ENCODE data around the gene WNT16.
"Not testable (repeated sequence)": the region's sequence is repeated elsewhere in the genome, so short reads cannot be mapped to it uniquely, and the experiment has no call there.

WNT16 gene, protein sequence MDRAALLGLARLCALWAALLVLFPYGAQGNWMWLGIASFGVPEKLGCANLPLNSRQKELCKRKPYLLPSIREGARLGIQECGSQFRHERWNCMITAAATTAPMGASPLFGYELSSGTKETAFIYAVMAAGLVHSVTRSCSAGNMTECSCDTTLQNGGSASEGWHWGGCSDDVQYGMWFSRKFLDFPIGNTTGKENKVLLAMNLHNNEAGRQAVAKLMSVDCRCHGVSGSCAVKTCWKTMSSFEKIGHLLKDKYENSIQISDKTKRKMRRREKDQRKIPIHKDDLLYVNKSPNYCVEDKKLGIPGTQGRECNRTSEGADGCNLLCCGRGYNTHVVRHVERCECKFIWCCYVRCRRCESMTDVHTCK

GRCh38 chr7:121328508-121329190 lies at the start of gene WNT16:
Gene WNT16, plus strand, starts transcription at chr7:121329000. Its CDS starts 293 bp downstream, at chr7:121329293.
- no peak for DNase-seq

DNA sequence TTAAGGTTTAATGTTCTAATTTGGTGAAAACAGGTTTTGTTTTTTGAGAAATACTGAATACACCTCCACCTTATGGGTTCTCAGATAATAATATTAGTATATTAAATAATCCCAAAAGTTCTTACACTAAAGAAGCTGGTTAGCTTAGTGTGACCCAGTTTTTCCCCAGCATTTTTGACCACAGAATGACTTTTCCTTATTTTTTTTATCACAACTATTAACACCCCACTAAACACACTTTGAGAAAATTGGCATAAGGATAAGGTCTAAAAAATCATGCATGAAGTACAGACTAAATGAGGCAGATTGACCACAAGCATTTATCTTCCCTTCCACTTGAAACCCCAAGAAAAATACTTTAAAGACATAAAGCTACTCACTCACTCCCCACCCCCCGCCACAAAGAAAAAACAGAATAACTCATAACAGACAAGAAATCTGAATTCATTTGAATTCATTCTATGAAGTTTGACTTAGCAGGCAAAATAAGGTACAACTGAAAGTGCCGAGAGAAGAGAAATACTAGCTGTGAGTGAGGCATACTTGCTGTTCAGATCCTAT lies 49.7 kb upstream of the WNT16 start:
- DNase-seq = no peak

DNA sequence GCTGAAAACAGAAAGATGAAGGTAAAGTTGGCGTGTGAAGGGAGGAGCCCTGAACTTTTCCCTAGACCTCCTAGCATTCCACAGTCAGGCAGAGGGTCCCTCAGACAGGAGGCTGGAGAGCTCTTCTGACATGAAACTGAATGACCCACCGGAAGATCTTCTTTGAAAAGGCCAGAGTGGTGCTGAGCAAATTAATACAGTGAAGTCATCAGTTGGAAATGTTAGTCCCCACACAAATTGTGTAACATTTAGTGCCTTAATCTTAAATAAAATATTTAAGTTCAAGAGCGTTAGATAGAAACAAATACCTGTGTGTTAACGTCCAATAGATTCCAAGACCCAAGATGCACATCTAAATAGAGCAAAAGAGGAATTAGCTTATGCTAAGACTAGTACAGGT lies 49.0 kb upstream of the WNT16 start:
- no peak for DNase-seq

DNA sequence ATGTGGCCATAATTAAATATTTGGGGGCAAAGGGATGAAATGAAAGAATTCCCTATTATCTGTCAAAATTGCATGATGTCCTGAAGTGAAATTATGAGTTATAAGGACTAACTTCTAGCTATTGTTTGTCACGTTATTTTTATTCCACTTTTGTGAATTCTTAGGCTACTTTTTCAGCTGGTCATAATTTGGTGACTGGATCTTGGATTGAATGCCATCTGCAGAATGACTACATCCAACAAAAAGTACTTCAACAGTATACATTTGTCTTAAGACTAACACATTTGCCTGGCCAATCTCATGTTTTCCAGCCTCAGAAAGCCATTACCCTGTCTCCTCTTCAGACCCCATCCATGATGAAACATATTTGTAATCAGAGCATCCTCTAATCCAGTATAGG lies 48.1 kb upstream of the WNT16 start:
- no peak for DNase-seq

GRCh38 chr7:121282129-121282528 lies 46.7 kb upstream of the WNT16 start:
- no peak for DNase-seq

DNA sequence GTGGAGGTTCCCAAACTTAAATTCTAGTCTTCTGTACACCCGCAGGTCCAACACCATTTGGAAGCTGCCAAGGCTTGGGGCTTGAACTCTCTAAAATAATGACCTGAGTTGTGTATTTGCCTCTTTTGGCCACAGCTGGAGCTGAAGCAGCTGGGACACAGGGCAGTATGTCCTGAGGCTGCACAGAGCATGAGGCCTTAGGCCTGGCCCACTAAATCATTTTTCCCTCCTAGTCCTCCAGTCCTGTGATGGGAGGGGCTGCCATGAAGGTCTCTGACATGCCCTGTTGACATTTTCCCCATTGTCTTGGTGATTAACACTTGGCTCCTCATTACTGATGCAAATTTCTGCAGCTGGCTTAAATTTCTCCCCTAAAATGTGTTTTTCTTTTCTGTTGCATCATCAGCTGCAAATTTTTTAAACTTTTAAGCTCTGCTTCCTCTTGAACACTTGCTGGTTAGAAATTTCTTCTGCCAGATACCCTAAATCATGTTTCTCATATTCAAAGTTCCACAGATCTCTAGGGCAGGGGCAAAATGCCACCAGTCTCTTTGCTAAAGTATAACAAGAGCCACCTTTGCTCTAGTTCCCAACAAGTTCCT lies 43.6 kb upstream of the WNT16 start:
- DNase-seq = no peak

DNA sequence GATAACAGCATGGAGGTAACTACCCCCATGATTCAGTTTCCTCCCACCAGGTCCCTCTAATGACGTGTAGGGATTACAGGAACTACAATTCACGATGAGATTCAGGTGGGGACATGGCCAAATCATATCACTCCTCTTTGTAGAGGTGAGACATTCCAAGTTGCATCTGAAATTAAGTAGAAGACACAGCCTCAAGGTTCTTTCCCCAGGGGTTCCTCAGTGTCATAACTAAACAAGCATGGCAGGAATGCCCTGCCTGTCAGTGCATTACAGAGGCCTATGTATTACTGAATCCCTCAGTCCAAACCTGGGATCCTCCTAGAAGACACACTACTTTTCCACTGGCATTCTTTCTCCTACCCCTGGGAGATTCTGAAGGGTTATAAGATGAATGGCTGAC lies 42.6 kb upstream of the WNT16 start:
- DNase-seq = no peak

GRCh38 chr7:121286742-121287734 lies 41.8 kb upstream of the WNT16 start:
- no peak for DNase-seq

DNA sequence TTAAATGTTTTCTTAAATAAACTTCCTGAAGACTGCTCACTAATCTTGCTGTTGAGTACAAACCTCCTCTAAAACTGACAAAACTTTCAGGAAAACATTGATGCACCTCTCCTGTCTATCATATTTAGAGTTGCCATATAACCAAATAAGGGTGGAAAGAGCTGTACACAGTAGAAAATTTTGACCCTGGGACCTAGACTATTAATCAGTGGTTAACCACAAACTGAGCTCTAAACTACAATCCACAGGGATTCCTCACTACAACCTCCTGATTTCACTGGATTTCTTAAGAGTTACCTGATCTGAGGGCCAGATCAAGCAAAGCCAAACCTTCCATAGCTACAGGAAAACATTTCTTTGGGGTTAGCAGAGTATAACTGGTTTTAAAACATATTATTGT lies 39.9 kb upstream of the WNT16 start:
- DNase-seq = no peak

- not testable (repeated sequence) for DNase-seq
Measured at GRCh38 chr7:121289930-121290329, 38.9 kb upstream of the WNT16 start.

GRCh38 chr7:121294448-121294992 lies 34.3 kb upstream of the WNT16 start:
- DNase-seq = no peak

DNA sequence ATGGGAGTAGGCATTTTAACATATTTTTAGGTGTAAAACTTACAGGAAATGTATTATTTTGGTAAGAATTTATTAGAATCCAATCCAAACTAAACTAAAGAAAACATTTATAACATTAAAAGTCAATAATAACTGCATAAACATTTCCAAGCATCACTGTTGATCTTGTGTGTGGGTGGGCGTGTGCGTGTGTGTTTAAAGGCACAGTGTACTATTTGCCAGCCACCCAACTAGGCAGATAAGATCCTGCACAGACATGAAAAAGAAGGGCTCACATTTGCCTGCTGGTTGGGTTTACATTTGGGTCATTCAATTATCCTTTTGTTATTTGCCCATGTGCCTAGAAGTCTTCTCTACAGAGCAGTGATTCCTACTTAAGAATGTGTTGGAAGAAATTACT lies 31.0 kb upstream of the WNT16 start:
- no peak for DNase-seq

DNA sequence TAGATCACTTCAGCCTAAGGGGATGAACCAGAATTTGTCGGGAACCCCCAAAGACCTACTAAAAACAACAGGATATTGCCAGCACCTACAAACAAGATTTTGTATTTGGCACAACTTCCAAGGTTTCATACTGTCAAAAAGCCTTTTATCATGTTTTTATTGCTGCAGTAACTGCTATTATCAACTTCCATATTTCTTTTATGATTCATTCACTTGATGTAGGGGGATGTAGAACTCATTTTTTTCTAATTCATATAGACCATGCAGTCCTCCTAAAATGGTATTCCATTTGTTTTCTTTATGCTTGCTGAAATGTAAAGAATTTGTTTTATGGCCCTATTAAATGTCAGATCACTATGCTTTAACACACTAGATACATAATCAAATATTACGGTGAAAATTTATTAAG lies 30.0 kb upstream of the WNT16 start:
- no peak for DNase-seq

DNA sequence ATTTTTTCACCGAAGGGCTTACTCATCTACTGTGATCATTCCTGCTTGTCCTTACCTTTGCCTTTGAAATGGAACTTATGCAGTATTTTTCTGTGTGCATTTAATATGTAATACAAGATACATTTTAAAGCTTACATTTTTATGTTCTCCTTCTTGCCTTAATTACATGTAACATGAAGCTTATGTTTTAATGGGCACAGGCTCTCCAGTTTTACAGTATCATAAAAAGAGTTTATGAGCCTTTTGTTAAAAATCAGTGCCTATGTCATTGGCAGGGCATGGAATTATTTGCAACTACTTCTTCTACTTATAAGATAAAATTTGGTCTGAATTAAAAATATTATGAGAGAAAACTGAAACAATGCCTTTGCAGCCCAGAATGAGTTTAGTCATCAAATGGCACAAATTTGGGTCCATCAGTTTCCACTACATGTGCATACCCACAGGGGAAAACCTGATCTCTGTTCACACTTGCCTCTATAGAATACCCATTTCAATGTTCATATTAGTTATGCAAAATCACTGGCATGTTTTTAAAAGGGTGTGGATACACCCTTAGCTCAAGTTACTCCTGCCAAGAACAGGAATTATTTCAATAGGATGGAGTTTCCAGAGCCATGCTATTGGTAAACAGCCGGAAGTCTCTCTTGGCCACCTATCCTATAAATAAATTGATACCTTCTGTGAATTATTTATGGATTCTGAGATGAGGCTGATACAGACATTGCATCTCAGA lies 27.9 kb upstream of the WNT16 start:
- DNase-seq = no peak

- no peak for DNase-seq
Measured at GRCh38 chr7:121301446-121302213, 27.2 kb upstream of the WNT16 start.

- DNase-seq = no peak
Measured at GRCh38 chr7:121302214-121302745, 26.5 kb upstream of the WNT16 start.

- no peak for DNase-seq
Measured at GRCh38 chr7:121303422-121304101, 25.2 kb upstream of the WNT16 start.

DNA sequence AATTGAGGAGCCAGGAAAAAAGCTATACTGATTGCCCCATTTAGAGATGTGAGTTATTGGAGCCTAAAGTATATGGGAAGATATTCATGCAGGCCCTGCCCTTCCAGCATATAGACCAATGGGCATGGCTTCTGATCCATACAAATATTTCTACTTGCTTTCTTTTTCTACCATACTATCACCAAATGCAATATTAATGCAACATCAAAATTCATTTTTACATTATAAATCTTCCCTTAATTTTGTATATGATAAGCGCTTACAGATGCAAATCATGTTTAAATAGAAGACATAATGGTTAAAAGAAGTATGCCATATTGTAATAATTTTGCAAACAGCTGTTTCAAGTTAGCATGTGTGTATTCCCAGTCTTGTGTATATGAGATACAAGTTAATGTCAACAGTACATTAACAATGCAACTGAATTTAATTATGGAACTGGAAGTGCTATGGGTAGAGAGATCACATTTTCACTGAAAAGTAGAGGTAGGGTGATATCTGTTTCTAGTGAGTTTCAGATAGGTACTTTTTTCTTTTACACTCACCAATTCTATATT lies 24.6 kb upstream of the WNT16 start:
- no peak for DNase-seq

- no peak for DNase-seq
Measured at GRCh38 chr7:121305109-121305508, 23.7 kb upstream of the WNT16 start.

All from GOT3 (cell line).